Measurements from ENCODE around the gene STRA8. TPM values are rescaled to one million over a fixed set of nuclear protein-coding genes. Genes with fewer than 3 reads are reported as not detected.

STRA8 gene
- total RNA-seq, 1 experiment from 2014 or later = not detected

DNA sequence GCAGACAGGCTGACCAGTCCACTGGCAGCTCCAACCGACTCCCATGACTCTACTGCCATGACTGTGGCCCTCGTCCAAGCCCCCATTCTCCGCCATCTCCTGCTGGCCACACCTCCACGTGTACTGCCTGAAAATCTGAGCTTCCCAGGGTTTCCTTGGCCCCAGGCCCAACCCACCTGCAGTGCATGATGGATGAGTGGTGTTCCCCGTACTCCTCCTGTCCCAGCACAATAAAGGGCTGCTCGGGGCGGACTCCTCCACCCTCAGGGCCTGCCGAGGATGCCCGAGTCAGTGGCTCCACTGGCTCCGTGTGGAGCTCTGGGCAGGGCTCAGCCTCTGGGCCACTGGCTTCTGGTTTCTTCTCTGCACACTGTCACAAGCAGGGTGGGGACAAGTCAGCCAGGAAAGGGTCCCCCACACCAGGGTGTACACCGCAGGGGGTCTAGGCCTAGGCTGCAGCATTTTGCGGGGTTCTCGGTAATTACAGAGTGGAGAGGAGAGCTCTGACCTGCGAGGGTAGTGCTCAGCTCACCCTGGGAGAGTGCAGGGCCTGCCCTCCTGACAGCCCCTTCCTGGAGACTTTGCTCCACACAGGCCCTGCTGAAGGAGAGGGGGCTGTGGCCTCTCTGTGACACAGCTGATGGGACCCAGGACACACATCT is 37.5 kb upstream of the STRA8 start:
- H3K27me3 ChIP-seq (ENCODE audit: control insufficient read depth, insufficient read depth, low read length) = no peaks in the 10 kb centered on the region
- no peak for DNase-seq
- H3K4me3 ChIP-seq (ENCODE audit: insufficient read depth, low read depth, low read length) = no peak overlapping the region
- H3K36me3 ChIP-seq (replicated peaks; ENCODE audit: control insufficient read depth, insufficient read depth, low read length) = peaks cover 4% of the 10 kb centered on the region

DNA sequence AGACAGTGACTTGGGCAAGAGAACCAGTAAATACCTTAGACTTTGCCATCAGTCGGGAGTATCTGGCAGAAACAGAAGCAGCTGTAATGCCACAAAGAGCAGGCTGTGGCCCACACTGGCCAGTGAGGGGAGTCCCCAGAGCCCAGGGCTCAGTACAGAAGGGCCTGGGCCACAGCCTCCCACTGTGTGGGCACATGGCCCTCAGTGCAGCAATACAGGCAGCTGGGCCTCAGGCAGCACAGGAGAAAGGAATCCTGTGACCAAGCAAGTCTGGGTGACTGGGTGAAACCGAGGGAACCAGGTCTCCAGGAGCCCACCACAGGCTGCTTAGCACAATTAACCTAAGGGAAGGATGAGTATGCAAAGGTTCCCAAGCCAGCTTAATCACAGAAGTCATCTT is 36.3 kb upstream of the STRA8 start:
- DNase-seq = no peak
- no peaks in the 10 kb centered on the region for H3K27me3 ChIP-seq (ENCODE audit: control insufficient read depth, insufficient read depth, low read length)
- peaks cover 4% of the 10 kb centered on the region for H3K36me3 ChIP-seq (replicated peaks; ENCODE audit: control insufficient read depth, insufficient read depth, low read length)

GRCh38 chr7:135197906-135198655 is 35.6 kb upstream of the STRA8 start:
- DNase-seq = no peak

More for the DNA sequence above, 36.3 kb upstream of the STRA8 start:
- H3K4me3 ChIP-seq (ENCODE audit: insufficient read depth, low read depth, low read length) = no peak overlapping the region

DNA sequence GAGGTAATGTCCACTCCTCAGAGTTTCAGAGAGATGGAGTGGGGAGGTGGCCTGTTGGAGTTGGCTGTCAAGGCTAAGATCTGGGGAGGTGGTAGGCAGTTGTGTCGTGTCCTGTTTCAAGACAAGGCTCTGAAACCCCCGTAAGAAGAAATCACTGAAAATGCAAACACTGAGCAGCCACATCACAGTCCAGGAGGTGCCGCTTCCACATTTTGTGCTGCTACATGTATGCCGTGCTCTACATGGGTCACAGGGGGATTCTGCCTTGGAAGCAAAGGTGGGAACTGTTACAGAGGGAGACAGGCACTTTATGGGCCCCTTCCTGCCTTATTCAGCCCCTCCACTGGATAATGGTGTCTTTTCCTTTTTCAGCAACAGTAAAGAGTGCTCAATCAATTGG is 34.2 kb upstream of the STRA8 start:
- Histone ChIP-seq H3K36me3 (replicated peaks; ENCODE audit: control insufficient read depth, insufficient read depth, low read length) (peaks cover 6% of the 10 kb centered on the region), H3K27me3 (ENCODE audit: control insufficient read depth, insufficient read depth, low read length) (no peaks in the 10 kb centered on the region), H3K4me3 (ENCODE audit: insufficient read depth, low read depth, low read length) (no peak overlapping the region)
- DNase-seq = no peak

More at GRCh38 chr7:135197906-135198655, 35.6 kb upstream of the STRA8 start:
- Histone ChIP-seq H3K27me3 (ENCODE audit: control insufficient read depth, insufficient read depth, low read length) (no peaks in the 10 kb centered on the region), H3K4me3 (ENCODE audit: insufficient read depth, low read depth, low read length) (no peak overlapping the region), H3K36me3 (replicated peaks; ENCODE audit: control insufficient read depth, insufficient read depth, low read length) (peaks cover 5% of the 10 kb centered on the region)

DNA sequence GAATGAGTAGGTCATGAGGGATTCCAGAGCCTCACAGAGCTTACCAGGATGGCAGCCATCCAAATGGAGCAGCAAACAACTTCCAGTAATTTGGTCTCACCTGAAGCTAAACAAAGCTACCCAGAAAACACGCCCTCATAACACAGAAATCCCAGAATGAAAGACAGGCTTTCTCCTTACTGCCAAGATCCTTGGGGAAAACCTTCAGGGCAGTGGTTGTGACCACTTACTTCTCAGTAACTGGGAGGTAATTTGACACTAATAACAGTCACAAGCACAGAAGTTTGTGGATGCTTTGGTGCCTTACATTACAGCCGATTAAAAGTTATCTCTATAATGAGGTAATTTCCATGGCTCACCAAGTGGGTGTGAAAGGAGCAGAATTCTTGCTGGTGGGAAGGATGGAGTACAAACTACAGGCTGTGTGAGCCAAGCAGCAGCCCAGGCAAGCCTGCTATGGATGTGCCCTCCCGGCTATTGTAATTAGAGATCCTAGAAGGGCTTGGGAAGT is 32.8 kb upstream of the STRA8 start:
- no peak for DNase-seq
- no peak overlapping the region for H3K4me3 ChIP-seq (ENCODE audit: insufficient read depth, low read depth, low read length)
- no peaks in the 10 kb centered on the region for H3K27me3 ChIP-seq (ENCODE audit: control insufficient read depth, insufficient read depth, low read length)
- peaks cover 9% of the 10 kb centered on the region for H3K36me3 ChIP-seq (replicated peaks; ENCODE audit: control insufficient read depth, insufficient read depth, low read length)

- DNase-seq = no peak
- Histone ChIP-seq H3K36me3 (replicated peaks; ENCODE audit: control insufficient read depth, insufficient read depth, low read length) (peaks cover 11% of the 10 kb centered on the region), H3K4me3 (ENCODE audit: insufficient read depth, low read depth, low read length) (no peak overlapping the region), H3K27me3 (ENCODE audit: control insufficient read depth, insufficient read depth, low read length) (no peaks in the 10 kb centered on the region)
Measured at GRCh38 chr7:135201350-135201749, 32.3 kb upstream of the STRA8 start.

DNA sequence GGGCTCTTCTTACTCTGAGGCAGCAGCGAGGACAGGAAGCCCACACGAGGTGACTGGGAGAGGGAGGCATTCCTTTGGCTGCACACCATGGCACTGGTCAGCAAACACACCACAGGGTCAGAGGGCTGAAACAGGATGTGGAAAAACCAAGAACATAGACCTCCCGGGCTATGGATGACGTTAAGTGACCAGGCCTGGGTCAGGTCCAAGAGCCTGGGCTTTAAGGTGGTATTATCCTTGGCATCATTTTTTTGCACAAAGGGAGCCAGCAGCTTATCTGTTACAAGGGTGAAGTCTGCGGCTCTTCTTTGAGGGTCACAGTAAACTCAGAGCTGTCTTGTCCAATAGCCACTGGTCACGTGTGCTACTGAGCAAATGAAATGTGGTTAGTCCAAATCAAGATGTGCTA is 29.3 kb upstream of the STRA8 start:
- H3K36me3 ChIP-seq (replicated peaks; ENCODE audit: control insufficient read depth, insufficient read depth, low read length) = peaks cover 7% of the 10 kb centered on the region
- no peaks in the 10 kb centered on the region for H3K27me3 ChIP-seq (ENCODE audit: control insufficient read depth, insufficient read depth, low read length)
- H3K4me3 ChIP-seq (ENCODE audit: insufficient read depth, low read depth, low read length) = no peak overlapping the region
- DNase-seq = no peak

- H3K27me3 ChIP-seq (ENCODE audit: control insufficient read depth, insufficient read depth, low read length) = no peaks in the 10 kb centered on the region
- peaks cover 7% of the 10 kb centered on the region for H3K36me3 ChIP-seq (replicated peaks; ENCODE audit: control insufficient read depth, insufficient read depth, low read length)
- no peak for DNase-seq
- no peak overlapping the region for H3K4me3 ChIP-seq (ENCODE audit: insufficient read depth, low read depth, low read length)
Measured at GRCh38 chr7:135204876-135205275, 28.8 kb upstream of the STRA8 start.

DNA sequence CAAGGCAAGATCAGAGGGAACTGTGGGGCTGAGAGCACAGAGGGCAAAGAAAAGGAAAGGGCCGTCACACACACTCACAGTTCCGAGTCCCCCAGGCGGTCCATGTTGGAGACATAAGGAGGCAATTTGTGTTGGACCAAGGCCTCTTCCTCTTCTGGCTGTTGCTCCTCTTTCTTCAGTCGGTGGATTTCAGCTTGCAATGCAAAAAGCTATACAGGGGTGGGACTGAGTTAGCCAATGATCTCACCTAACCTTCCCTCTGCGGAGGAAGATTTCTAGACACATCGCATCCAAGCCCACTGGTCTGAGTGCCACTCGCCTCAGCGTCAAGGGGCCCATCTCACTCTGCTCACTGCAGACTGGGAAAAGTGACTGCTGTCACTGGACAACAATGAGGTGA is 27.8 kb upstream of the STRA8 start:
- no peak overlapping the region for H3K4me3 ChIP-seq (ENCODE audit: insufficient read depth, low read depth, low read length)

GRCh38 chr7:135206941-135207391 is 26.7 kb upstream of the STRA8 start:
- no peak for DNase-seq
- H3K36me3 ChIP-seq (replicated peaks; ENCODE audit: control insufficient read depth, insufficient read depth, low read length) = peaks cover 7% of the 10 kb centered on the region
- H3K4me3 ChIP-seq (ENCODE audit: insufficient read depth, low read depth, low read length) = no peak overlapping the region
- peaks cover 3% of the 10 kb centered on the region; the same call in 1 of the 2 replicates for H3K27me3 ChIP-seq (ENCODE audit: control insufficient read depth, insufficient read depth, low read length)

More for the DNA sequence above, 27.8 kb upstream of the STRA8 start:
- peaks cover 7% of the 10 kb centered on the region for H3K36me3 ChIP-seq (replicated peaks; ENCODE audit: control insufficient read depth, insufficient read depth, low read length)
- DNase-seq = no peak
- peaks cover 3% of the 10 kb centered on the region; the same call in 1 of the 2 replicates for H3K27me3 ChIP-seq (ENCODE audit: control insufficient read depth, insufficient read depth, low read length)

DNA sequence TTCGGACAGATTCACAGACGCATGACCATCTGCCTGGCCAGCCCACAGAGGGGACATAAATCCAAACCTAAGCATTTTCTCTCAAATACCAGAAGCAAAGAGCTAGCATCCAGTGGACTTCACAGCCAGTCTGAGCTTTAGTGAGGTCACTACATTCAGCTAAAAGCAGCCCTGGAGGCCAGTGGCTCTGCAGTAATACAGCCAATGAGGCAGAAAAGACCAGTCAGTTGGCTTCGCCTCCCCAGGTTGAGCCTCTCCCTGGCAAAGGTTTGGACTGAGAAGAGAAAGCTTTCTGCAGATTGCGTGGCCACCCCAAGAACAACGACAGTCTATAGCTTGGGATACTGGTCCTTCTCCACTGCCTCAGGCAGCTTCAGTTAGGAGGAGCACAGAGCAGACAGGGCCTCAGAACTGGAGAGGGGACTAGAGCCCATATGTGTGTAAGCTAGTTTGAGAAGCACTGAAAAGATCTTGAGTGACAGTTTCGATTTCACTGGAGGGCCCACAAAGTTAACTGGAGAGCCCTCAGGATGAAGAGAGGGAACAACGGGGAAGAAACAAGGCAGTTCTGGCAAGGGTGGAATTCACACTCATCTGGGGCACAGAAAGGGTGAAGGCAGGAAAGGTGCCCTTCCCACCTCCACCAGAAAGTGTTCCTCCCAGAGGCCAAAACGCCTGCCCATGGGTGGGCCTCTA is 26.1 kb upstream of the STRA8 start:
- H3K36me3 ChIP-seq (replicated peaks; ENCODE audit: control insufficient read depth, insufficient read depth, low read length) = peaks cover 7% of the 10 kb centered on the region
- DNase-seq = no peak
- no peak overlapping the region for H3K4me3 ChIP-seq (ENCODE audit: insufficient read depth, low read depth, low read length)
- H3K27me3 ChIP-seq (ENCODE audit: control insufficient read depth, insufficient read depth, low read length) = peaks cover 3% of the 10 kb centered on the region; the same call in 1 of the 2 replicates

DNA sequence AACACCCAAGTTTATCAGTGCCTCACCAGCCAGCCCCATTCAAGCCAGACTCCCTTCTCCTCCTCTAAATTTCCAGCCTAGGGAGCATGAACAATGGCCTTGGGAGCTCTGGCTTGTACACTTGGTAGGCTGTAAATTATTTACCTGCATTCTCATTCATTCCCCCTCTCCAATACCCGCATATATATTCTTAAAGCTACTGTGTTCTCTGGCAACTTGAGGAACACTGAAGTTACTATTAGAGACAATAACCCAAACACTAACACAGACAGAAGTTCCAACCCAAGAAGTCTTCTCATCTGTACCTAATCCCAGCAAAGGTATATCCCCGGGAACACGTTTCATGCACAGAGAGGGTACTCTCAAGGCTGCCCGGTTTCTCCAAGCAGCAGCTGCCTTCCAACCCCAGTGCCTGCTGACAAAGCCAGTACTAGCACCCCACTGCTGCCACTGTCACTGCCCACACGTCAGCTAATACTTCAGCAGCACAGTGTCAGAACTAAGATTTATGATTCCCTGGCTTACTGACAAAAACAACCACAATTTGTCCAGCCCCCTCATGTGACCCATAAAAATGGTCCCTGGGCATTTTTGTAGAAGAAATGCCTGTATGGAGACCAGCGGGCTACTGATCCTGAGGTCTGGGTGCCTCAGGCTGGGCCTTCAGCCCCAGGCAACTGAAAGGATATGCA is 25.4 kb upstream of the STRA8 start:
- Histone ChIP-seq H3K27me3 (ENCODE audit: control insufficient read depth, insufficient read depth, low read length) (peaks cover 3% of the 10 kb centered on the region; the same call in 1 of the 2 replicates), H3K4me3 (ENCODE audit: insufficient read depth, low read depth, low read length) (no peak overlapping the region), H3K36me3 (replicated peaks; ENCODE audit: control insufficient read depth, insufficient read depth, low read length) (peaks cover 6% of the 10 kb centered on the region)
- no peak for DNase-seq

- Histone ChIP-seq H3K27me3 (ENCODE audit: control insufficient read depth, insufficient read depth, low read length) (peaks cover 3% of the 10 kb centered on the region; the same call in 1 of the 2 replicates), H3K36me3 (replicated peaks; ENCODE audit: control insufficient read depth, insufficient read depth, low read length) (peaks cover 4% of the 10 kb centered on the region), H3K4me3 (ENCODE audit: insufficient read depth, low read depth, low read length) (no peak overlapping the region)
- no peak for DNase-seq
Measured at GRCh38 chr7:135209225-135209834, 24.3 kb upstream of the STRA8 start.

- H3K4me3 ChIP-seq (ENCODE audit: insufficient read depth, low read depth, low read length) = peak overlapping the region; percentile 86
- DNase-seq = no peak
- peaks cover 3% of the 10 kb centered on the region; the same call in 1 of the 2 replicates for H3K27me3 ChIP-seq (ENCODE audit: control insufficient read depth, insufficient read depth, low read length)
- H3K36me3 ChIP-seq (replicated peaks; ENCODE audit: control insufficient read depth, insufficient read depth, low read length) = 0 out of 2 replicates have a peak, but pooled peaks cover 1% of the 10 kb centered on the region
Measured at GRCh38 chr7:135210888-135211178, 22.8 kb upstream of the STRA8 start.
